AG04450 (cell line): ENCODE results near the gene PDIA4. TPM values are rescaled to one million over a fixed set of nuclear protein-coding genes. Genes with fewer than 3 reads are reported as not detected.

Experiments
- CTCF ChIA-PET: fragments of 300-600, 350-600 bp; formaldehyde crosslinking; extraction: SDS; loops from one replicate; lab custom pipeline; 2022; ENCODE audit warnings: antibody characterized with exemption, inconsistent platforms; lab: Charles Lee
- POLR2A ChIA-PET: fragments of 350-600 bp; formaldehyde crosslinking; extraction: SDS; loops from one replicate; lab custom pipeline; 2021; ENCODE audit warnings: antibody characterized with exemption, inconsistent platforms; lab: Yijun Ruan, JAX
- DNase-seq: peaks from one replicate; pipeline ENCODE4 v3.0.0-alpha.2; 2011; ENCODE audit warnings: low read depth, low spot score
- H3K27ac ChIP-seq: one replicate; pipeline ENCODE4 v1.5.1; 2012; ENCODE audit warnings: low read depth, low read length, control low read depth
- H3K27me3 ChIP-seq: one replicate; pipeline ENCODE4 v1.6.0; 2012; ENCODE audit warnings: low read length; ENCODE audit not compliant: control insufficient read depth, insufficient read depth
- H3K4me3 ChIP-seq: 2 replicates; pipeline ENCODE4 v1.5.1; 2011; ENCODE audit warnings: mild to moderate bottlenecking, low read depth, low read length, control low read depth
- H3K9me3 ChIP-seq: 2 replicates; pipeline ENCODE4 v1.5.1; 2012; ENCODE audit warnings: low read length; ENCODE audit not compliant: control insufficient read depth, insufficient read depth
- CTCF ChIP-seq: IDR thresholded peaks from 2 replicates; pipeline ENCODE4 v1.5.1; 2011; ENCODE audit warnings: low read depth, low read length, control low read depth, inconsistent platforms
- polyA plus RNA-seq: library from polyadenylated mRNA; depleted of rRNA; stranded (reverse); fragments of >200 nt; gene quantifications from 2 replicates; pipeline ENCODE4 v1.2.3, GENCODE V29; 2011

The PDIA4 gene
- polyA plus RNA-seq, 1 experiment = 227 TPM

GRCh38 chr7:149027611-149028345, 527 bp downstream of the PDIA4 start:
- no peak for TF ChIP-seq CTCF
- CTCF ChIA-PET = interaction anchor here (1.2 to 7.7 kb wide), 4 partner anchors 21 to 99 kb away, joined by 3 to 54 read pairs (median 27); no protein-coding TSS in a partner anchor

DNA sequence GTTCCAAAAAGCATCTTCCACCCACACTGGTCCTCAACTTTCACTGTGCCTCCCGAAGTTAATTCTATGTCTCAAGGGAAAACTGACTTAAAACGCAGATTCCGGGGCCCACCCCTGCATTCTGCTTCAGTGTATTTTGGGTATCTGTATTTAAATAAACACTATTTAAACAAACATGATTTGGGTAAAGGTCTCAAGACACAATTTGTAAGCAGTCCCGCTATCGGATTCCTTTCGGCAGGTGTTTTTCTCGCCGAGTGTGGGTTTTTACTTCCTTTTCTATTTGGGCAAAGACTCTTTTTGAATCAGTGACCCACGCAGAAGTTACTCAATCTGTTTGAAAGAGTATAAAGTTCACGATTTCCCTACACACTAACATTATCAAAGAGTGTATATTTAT, 1.2 kb downstream of the PDIA4 start:
- no peak for DNase-seq
- Histone ChIP-seq H3K9me3 (no peaks in the 10 kb centered on the region), H3K27me3 (no peaks in the 10 kb centered on the region), H3K27ac (no peak overlapping the region), H3K4me3 (peak overlapping the region; percentile 84)
- TF ChIP-seq CTCF = no peak
- ChIA-PET POLR2A (interaction anchor here (0.6 to 2.4 kb wide), 2 partner anchors 38 to 595 kb away, joined by 4 to 11 read pairs; no protein-coding TSS in a partner anchor), CTCF (interaction anchor here (0.6 to 7.7 kb wide), 5 partner anchors 21 to 120 kb away, joined by 3 to 54 read pairs (median 6); partner anchors contain the start of gene ZNF398)

More at GRCh38 chr7:149027611-149028345, 527 bp downstream of the PDIA4 start:
- POLR2A ChIA-PET = interaction anchor here (0.6 to 2.4 kb wide), 3 partner anchors 16 to 594 kb away, joined by 3 to 11 read pairs (median 4); no protein-coding TSS in a partner anchor
- H3K4me3 ChIP-seq = peak overlapping the region; percentile 84
- no peaks in the 10 kb centered on the region for H3K27me3 ChIP-seq
- no peaks in the 10 kb centered on the region for H3K9me3 ChIP-seq
- peak overlapping the region; percentile 80 for H3K27ac ChIP-seq
- DNase-seq = no peak

- H3K4me3 ChIP-seq = no peak overlapping the region
- CTCF ChIA-PET = interaction anchor here (1.4 to 7.7 kb wide), 3 partner anchors 17 to 103 kb away, joined by 4 to 54 read pairs (median 14); no protein-coding TSS in a partner anchor
Observed at GRCh38 chr7:149023662-149024061, 4.6 kb downstream of the PDIA4 start.

GRCh38 chr7:149022756-149023360, 5.4 kb downstream of the PDIA4 start:
- Histone ChIP-seq H3K27me3 (no peaks in the 10 kb centered on the region), H3K4me3 (no peak overlapping the region), H3K9me3 (no peaks in the 10 kb centered on the region), H3K27ac (no peak overlapping the region)
- DNase-seq = no peak
- ChIA-PET POLR2A (no interaction called here), CTCF (interaction anchor here (1.4 to 7.7 kb wide), 3 partner anchors 17 to 104 kb away, joined by 4 to 54 read pairs (median 14); no protein-coding TSS in a partner anchor)
- TF ChIP-seq CTCF = no peak

More at GRCh38 chr7:149023662-149024061, 4.6 kb downstream of the PDIA4 start:
- TF ChIP-seq CTCF = no peak
- POLR2A ChIA-PET = no interaction called here
- no peaks in the 10 kb centered on the region for H3K9me3 ChIP-seq
- H3K27me3 ChIP-seq = no peaks in the 10 kb centered on the region
- H3K27ac ChIP-seq = no peak overlapping the region
- no peak for DNase-seq

- POLR2A ChIA-PET = no interaction called here
- no peak for TF ChIP-seq CTCF
- Histone ChIP-seq H3K4me3 (no peak overlapping the region), H3K27me3 (no peaks in the 10 kb centered on the region), H3K27ac (no peak overlapping the region), H3K9me3 (no peaks in the 10 kb centered on the region)
- DNase-seq = no peak
- CTCF ChIA-PET = interaction anchor here (2.7 to 7.7 kb wide), 2 partner anchors 15 to 44 kb away, joined by 14 to 54 read pairs; no protein-coding TSS in a partner anchor
Observed at GRCh38 chr7:149021725-149022062, 6.6 kb downstream of the PDIA4 start.
